Testis (tissue), 2 donors: ENCODE results near the gene NLGN4X.

Experiments used
- POLR2A ChIP-seq: fragments of 450-650 bp; IDR thresholded peaks from one replicate; pipeline ENCODE4 v1.6.1; 2017; ENCODE audit warnings: antibody characterized with exemption, mild to moderate bottlenecking, moderate library complexity
- TF ChIP-seq, protein P1 (sequence below), 3 experiments: fragments of 450-650 bp in 2 of 3; fragments of 200-600 bp in 1 of 3; sonication (generic) in 1 of 3; IDR thresholded peaks; one replicate each; pipeline ENCODE4 v1.5.1; 2016 to 2019; ENCODE audit warnings: antibody characterized with exemption in 3 of 3, mild to moderate bottlenecking in 2 of 3, moderate library complexity in 1 of 3

- TF ChIP-seq POLR2A: no peak
- TF ChIP-seq, protein P1, sequence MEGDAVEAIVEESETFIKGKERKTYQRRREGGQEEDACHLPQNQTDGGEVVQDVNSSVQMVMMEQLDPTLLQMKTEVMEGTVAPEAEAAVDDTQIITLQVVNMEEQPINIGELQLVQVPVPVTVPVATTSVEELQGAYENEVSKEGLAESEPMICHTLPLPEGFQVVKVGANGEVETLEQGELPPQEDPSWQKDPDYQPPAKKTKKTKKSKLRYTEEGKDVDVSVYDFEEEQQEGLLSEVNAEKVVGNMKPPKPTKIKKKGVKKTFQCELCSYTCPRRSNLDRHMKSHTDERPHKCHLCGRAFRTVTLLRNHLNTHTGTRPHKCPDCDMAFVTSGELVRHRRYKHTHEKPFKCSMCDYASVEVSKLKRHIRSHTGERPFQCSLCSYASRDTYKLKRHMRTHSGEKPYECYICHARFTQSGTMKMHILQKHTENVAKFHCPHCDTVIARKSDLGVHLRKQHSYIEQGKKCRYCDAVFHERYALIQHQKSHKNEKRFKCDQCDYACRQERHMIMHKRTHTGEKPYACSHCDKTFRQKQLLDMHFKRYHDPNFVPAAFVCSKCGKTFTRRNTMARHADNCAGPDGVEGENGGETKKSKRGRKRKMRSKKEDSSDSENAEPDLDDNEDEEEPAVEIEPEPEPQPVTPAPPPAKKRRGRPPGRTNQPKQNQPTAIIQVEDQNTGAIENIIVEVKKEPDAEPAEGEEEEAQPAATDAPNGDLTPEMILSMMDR (IDR thresholded peaks at IDR 0.05): no peak
Observed at GRCh38 chrX:6228720-6229119, at the start of gene NLGN4X.
